Measurements from ENCODE around the gene LUZP2.
"Not testable (repeated sequence)": the region's sequence is repeated elsewhere in the genome, so short reads cannot be mapped to it uniquely, and the experiment has no call there.

The LUZP2 gene

DNA sequence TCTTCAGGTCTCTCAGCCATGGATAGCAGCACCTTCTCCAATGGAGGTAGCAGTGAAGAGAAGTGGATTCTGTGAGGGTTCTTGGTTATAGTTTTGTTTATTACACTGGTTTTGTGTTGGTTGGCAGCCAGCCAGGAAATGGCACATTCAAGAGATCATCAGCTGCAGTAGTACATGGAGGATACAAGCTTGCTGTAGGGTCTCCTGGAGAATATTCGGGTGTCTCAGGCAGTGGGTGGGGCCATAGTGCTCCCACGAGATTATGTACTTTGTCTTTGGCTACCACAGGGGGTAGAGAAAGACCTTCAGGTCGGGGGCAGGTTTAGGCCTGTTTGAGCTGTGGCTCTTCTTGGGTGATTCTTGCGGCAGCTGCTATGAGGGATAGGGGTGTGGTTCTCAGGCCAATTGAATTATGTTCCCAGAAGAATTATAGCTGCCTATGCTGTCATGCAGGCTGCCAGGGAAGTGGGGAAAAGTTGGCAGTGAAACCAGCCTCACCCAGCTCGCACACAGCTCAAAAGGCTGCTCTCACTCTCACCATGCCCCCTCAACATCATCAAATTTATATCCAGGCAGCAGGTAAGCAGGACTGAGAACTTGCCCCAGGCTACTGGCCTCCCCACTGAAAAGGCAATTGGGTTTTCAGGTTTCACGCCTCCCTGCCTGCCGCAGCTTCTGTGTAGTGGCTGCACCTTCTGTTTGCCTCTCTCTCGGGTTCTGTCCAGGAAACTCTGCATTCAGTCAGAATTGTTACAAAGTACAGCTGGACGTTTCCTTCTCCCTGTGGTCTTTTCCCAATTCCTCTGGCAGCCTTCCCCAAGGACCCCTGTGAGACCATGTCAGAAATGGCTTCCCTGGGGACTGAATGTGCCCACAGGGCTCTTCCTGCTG lies 435.5 kb downstream of the LUZP2 start:
- no peak for DNase-seq

DNA sequence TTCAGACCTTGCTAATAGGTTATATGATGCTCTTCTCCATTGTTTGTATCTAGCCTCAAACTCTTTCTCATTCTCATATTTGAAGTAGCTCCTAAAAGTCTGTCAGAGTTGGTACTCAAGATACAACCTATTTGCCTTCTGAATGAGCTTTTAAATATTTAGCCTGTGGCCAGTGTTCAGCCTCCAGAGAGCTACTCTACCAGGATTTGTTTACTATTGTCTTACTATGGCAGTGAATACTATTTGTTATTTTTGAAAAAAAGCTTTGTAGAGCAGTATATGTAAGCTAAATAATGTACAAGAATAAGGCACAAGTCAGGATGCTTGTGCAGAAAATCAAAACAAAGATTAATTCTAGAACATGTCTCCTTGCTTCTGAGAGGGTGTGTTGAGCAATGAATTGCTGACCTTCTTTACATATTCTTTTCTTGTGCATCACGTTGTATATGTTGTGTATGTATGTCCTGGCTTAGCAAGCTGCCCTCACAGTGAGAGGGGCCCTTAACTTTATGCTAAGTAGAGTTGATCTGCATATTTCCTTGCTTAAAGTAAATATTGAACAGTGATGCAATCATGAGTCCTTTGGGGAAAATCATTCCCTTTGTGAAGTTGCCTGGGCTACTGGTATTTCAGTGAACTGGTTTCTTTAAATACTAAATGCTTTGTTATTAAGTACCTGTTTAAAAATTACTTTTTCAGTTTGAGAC lies 438.0 kb downstream of the LUZP2 start:
- no peak for DNase-seq

DNA sequence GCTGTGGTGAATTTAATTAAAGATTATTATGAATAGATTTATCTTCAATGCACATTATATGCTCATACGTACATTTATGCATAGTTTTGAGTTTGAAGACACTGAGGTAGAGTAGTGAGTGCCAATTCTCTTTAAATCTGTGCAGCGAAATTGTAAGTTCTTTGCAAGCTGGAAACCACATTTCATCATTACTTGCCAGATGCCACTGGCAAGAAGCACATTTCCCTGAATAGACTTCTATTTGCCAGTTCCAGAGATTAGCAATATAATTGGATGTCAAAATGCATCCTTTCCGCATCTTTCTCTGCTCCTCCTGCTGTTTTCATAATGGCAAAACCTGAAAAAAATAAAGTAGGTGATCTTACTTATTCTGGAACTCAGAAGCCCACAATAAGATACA lies 448.0 kb downstream of the LUZP2 start:
- no peak for DNase-seq

DNA sequence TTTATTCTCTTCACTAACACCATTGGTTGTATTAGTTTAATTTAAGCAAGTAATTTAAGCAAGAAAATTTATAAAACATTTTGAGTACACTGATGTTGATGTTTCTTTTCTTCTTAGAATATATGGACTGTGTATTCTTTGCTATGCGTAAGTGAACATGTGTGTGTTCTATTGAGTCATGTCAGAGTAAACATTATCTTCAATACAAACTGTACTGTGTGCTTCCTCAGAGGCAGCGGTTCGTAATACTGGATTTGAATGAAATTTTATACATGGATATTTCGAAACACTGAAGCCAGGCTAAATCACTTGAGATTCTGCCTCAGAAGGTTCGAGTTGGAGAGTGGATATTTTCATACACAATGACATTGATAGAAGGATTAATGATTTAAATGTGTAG lies 452.6 kb downstream of the LUZP2 start:
- no peak for DNase-seq

DNA sequence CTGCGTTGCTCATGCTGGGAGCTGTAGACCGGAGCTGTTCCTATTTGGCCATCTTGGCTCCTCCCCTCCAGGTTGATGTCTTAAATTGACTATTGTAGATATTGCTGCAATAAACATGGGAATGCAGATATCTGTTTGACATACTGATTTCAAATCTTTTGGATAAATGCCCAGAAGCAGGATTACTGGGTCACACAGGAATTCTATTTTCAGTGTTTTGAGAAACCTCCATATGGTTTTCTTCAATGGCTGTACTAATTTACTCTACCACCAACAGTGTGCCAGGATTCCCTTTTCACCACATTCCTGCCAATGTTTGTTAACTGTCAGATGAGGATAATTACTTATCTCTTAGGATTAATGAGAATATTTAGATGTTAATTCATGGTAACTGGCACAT lies 467.0 kb downstream of the LUZP2 start:
- DNase-seq = no peak

DNA sequence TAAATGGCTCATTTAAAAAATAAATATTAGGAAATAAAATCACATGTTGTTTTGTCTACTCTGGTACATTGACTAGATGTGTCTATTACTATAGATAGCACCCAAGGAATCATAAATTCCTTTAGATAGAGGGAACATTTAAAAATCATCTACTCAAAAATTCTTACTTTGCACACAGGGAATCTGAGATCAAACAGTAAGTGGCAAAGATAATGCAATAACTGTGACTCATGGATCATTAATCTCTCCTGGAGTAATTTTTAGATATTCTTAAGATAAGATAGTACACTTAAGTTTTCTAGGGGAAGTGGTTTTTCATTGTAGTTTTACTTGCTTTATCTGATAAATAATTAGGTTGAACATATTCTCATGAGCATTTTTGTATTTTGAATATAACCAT lies 468.9 kb downstream of the LUZP2 start:
- DNase-seq = no peak

DNA sequence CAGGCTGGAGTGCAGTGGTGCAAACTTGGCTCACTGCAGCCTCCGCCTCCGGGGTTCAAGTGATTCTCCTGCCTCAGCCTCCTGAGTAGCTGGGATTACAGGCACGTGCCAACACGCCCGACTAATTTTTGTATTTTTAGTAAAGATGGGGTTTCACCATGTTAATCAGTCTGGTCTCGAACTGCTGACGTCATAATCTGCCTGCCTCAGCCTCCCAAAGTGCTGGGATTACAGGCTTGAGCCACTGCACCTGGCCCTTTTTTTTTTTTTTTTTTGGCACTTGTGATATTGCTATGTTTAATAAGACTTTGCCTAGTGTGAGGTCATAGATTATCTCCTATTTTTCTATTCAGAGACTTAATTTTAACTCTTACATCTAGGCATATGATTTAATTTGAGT lies 497.1 kb downstream of the LUZP2 start:
- not testable (repeated sequence) for DNase-seq

DNA sequence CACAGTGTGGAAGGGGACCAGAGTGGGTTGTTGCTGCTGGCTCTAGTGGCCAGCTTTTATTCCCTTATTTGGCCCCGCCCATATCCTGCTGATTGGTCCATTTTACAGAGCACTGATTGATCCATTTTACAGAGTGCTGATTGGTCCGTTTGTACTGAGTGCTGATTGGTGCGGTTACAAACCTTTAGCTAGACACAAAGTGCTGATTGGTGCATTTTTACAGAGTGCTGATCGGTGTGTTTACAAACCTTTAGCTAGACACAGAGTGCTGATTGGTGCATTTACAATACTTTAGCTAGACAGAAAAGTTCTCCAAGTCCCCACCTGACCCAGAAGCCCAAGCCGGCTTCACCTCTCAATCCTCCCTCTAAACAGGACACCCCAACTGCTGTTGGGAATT lies 503.1 kb downstream of the LUZP2 start:
- not testable (repeated sequence) for DNase-seq

DNA sequence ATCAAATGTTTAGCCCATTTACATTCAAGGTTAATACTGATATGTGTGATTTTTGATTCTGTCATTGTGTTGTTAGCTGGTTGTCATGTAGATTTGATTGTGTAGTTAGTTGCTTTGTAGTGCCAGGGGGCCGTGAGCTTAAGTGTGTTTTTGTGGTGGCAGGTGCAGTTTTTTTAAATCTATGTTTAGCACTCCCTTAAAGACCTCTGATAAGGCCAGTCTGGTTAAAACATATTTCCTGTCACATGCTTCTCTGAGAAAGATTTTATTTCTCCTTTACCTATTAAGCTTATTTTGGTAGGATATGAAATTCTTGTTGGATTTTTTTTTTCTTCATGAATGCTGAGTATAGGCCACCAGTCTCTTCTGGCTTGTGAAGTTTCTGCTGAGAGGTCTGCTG lies 540.6 kb downstream of the LUZP2 start:
- DNase-seq = no peak

DNA sequence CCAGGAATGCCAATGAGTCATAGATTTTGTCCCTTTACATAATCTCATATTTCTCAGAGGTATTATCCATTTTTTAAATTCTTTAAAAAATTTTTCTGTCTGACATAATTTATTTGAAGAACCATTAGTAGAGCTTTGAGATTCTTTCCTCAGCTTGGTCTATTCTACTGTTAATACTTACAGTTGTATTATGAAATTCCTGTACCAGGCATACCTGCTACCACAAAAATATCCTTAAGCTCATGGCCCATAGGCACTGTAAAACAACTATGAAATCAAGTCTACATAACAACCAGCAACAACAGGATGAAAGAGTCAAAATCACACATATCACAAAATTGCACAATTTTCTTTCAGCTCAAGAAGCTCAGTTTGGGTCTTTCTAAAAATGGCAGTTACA lies 541.3 kb downstream of the LUZP2 start:
- no peak for DNase-seq

DNA sequence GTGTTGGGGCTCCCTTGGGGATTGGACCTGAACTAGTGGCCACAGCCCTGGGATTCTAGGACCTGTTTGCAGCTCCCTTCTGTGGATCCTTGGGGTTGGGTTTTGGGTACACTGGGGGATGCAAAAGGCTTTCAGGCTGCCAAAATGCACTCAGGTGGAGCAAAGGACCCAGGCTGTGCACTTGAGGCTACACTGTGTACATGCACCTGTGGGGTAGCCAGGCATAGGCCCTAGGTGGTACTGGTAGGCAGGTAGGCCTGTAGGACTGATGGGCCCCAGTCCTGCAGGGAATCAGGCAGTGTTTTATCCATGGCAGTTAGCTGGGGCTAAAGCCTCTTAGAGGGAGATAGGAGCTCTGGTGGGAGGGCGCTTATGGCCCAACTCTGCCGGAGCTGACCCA lies 542.3 kb downstream of the LUZP2 start:
- DNase-seq = no peak

DNA sequence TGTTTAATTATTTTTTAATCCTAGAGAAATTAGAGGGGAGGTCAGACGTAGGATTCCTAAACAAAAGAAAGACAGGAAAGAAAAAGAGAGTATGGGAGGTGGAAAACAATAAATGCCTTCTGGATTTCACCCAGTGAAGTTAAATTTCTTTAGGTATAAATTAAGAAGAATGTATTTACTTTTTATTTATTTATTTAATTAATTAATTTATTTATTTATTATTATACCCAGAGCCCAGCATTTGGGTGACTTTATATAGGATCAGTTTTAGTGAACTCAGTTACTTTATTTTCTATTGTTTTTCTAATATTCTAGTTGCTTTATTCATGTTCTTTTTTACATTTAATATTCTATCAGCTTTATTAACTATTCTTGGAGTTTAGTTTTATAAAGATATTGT lies 551.8 kb downstream of the LUZP2 start:
- no peak for DNase-seq

DNA sequence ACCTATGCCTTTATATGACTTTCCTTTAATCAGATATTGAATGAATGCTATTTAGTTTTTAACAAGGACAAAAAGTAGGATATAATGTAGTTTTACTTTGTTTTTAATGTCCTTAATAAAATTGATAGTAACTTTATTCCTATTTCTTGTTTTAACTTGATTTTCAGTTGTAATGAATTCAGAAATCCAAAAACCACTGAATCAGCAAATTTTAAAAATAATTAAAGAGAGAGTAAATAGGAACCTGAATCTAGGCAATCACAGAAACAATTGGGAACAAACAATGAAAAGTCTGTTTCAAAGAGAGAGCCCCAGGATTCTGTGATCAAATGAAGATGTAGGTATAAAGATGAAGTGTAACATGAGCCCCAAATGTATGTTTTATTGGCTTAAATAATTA lies 556.0 kb downstream of the LUZP2 start:
- DNase-seq = no peak

DNA sequence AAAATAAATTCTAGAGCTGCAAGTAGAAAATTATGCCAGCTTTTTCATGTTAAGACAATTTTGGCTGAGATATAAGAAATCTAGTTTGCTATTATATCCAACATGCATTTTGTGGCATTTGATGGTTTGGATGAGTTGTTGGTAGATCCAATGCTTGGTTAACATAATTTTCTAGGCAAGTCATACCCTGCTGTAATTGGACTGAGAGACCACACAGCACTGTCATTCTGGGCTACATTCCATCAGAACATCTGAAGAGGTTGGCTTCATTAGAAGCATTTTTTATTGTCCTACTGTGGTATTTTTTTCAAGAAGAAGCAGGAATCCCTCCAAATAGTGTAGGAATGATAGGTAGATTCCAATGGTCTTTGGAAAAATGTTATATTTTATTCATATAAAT lies 561.0 kb downstream of the LUZP2 start:
- no peak for DNase-seq

DNA sequence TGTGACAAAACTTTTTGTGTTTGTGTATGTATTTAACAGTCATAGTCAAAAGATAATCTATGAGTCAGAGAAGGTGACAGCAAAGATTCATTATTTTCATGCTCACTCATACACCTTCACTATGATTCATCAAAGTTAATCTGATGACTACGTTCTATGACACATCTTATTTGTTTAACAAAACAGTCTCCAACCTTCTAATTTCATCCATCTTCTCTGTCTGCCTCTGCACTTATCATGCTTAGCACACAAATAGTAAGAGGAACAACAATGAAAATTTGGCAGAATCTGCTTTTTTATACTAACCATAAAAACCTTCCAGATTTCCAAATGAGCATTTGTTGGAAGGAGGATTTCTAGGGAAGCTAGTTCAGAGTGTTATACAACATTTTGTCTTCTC lies 568.9 kb downstream of the LUZP2 start:
- DNase-seq = no peak

DNA sequence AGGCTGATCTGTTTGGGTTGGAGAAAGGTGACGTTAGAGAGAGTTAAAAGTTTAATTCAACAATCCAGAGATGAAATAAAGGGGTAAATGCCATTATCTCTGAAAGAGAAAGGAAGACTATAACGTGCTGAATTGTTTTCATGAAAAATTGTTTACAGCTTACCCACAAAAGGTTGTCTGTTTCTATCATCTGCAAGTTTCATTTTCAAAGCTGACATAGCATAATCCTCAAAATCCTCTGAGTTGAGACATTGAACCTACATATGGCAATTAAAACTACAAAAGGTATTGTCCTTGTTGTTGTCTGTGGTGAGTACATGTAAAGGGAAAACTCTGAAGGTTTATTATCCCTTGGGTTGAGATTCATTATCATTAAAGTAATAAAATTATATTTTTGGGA lies 569.9 kb downstream of the LUZP2 start:
- no peak for DNase-seq

DNA sequence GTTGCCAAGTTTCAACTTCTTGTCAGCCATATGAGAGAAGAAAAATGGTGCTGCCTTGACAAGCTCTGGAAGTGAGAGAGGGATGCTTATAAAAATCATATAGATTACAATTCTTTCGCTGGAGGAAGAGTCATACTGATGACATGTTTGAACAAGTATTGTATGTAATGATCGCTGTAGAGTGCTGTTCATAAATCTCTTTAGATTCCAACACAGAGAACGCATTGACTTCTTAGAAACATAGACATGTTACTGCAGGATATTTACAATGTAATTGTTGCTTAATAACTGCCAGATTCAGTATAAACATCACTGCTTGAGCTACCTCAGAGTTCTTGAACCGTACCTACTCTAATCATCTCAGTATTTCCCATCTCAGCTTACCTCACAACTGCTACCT lies 571.6 kb downstream of the LUZP2 start:
- DNase-seq = no peak

DNA sequence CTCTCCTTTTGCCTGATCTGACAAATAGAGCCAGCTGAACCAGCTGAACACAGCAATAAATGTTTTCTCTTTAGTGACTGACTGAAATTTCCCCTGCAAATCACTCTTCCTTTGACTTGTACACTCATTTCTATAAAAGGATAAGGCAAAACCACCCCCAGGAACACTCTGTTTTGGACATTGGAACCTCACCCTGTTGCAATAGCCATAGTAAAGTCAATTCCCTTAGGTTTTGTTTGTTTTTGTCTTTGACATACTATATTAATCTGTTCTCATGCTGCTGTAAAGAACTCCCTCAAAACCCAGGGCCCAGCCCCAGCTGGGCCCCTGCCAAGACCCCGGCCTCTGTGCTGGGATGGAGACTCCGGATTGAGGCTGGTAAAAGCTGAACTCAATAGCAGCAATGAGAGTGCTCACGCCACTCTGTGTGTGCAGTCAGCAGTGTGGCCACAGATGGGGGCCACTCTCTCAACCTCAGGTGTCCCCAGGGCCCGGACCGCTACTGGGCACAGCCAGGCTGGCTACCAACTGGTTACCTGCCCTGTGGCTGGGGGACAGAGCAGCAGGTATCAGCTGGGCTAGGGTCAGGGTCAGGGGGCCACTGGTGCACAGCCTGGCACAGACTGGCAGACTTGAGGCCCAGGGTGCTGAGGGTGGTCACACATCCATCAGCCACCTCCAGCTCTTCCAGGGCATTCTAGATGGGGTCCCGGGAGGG lies 597.4 kb downstream of the LUZP2 start:
- DNase-seq = no peak

DNA sequence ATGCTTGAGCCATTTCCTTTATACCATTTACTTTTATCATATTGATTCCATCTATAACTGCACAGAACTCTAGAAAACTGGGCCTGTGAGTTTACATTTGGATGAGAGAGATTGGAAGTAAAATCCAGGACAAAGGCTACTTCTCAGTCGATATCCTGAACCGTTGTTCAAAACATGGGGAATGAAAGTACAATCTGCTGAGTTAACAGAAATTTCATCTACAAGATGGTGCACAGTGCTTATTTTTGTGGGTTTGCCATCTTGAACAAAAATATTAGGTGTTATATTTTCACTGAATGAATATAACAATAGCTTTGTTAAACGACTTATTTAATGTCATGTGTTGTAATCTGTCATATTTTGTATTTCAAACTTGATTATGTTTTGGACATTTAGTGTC lies 622.6 kb downstream of the LUZP2 start:
- DNase-seq = no peak

All from NCI-H2029 treated with DMSO at 0.1 percent for 48 hours (cell line).